NCI-H82 treated with DMSO at 0.1 percent for 48 hours (cell line): ENCODE results near the gene RHOT2.

Experiments used
- DNase-seq: peaks from one replicate; lab custom pipeline; 2025; ENCODE audit not compliant: unreplicated experiment; lab: John Stamatoyannopoulos, UW

The RHOT2 gene

GRCh38 chr16:632486-633335 lies 35.2 kb upstream of the RHOT2 start:
- DNase-seq = no peak

DNA sequence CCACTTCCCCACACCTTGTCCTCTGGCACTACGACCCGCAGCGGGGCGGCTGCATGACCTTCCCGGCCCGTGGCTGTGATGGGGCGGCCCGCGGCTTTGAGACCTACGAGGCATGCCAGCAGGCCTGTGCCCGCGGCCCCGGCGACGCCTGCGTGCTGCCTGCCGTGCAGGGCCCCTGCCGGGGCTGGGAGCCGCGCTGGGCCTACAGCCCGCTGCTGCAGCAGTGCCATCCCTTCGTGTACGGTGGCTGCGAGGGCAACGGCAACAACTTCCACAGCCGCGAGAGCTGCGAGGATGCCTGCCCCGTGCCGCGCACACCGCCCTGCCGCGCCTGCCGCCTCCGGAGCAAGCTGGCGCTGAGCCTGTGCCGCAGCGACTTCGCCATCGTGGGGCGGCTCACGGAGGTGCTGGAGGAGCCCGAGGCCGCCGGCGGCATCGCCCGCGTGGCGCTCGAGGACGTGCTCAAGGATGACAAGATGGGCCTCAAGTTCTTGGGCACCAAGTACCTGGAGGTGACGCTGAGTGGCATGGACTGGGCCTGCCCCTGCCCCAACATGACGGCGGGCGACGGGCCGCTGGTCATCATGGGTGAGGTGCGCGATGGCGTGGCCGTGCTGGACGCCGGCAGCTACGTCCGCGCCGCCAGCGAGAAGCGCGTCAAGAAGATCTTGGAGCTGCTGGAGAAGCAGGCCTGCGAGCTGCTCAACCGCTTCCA lies 34.4 kb upstream of the RHOT2 start:
- DNase-seq = no peak

DNA sequence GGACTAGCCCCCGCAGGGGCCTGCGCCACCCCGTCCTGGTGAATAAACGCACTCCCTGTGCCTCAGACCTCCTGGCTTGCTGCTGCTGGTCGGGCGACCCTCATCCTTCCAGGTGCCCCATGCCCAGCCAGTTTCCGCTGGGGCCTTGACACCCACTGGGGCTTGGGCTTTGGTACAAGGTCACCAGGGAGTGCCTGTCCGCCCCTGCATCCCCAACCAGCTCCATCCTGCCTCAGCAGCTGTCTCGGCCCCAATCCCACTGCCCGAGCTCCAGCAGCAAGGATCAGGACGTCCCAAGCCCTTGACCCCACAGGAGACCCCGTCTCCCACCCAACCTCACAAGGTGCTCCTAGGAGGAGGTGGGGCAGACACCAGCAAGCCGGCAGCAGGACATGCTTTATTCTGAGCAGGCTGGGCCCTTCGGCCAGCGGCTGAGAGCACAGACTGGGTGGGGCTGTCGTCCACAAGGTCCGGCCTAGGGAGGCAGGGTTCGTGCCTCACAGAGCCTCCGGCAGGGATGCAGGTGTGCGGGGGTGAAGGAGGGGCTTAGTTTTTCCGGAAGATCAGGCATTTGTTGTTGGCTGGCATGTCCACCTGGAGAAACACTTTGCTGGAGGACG lies 33.8 kb upstream of the RHOT2 start:
- no peak for DNase-seq

DNA sequence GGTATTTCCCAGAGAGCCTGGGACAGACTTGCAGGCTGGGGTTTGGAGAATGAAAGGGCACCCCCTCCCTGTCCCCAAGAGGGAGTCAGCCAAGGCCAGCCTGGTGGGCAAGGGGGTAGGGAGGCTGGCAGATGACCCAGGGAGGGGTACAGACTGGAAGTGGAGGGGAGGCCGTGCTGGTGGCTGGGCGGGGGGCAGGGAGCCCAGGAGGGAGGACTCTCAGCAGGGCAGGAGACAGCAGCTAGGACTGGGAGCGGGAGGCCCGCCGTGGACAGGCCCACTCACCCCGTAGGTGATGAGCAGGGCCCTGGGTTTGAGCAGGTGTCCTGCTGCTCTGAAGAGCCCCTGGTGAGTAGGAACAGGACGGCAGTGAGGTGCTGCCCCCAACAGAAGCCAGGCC lies 32.9 kb upstream of the RHOT2 start:
- no peak for DNase-seq

- DNase-seq = no peak
These were observed 32.2 kb upstream of the RHOT2 start for GRCh38 chr16:635573-636205.

GRCh38 chr16:636206-637080 lies 31.5 kb upstream of the RHOT2 start, which contains the start of gene METTL26:
Gene METTL26, minus strand, starts transcription at chr16:636305. Its CDS starts 15 bp downstream, at chr16:636290.
- DNase-seq = peak; percentile 85

DNA sequence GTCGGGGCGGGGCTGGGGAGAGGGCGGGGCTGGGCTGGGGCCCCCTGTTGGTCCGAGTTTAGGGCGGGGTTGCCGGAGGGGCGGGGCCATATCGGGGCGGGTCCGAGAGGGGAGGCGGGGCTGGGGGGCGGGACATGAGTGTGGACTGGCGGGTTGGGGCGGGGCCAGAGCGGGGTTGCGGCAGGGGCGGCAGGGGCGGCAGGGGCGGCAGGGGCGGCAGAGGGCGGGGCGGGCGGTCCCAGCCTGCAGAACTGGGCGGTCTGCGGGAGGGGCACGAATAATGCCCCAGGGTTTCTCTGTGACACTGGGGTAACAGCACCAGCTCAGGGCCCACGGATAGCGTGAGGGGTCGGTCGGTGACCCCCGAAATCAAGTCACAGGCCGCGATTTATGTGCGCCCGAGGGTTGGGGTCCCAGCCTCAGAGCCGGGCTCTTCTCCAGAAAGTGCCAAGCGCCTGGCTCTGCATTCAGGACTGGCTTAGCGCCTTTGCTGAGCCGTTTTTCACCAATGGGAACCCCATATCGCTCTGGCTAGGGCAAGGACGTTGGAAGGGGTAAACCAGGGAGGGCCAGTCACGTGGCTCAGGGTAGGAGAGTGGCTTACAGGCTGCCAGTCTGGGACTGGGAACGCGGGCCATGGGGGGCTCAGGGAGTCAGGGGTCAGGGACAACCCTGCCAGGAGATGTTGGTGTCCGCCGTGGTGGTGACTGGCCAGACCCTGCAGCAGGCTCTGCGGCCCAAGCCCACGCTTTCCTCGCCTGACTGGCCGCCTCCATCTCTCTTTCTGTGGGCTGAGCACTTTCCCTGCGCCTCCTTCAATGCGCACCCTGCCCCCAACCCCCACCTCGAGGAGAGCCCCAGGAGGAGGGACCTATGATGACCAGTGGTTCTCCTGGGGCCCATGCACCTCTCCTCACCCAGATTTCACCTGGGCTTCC lies 30.6 kb upstream of the RHOT2 start:
- peak; percentile 74 for DNase-seq

DNA sequence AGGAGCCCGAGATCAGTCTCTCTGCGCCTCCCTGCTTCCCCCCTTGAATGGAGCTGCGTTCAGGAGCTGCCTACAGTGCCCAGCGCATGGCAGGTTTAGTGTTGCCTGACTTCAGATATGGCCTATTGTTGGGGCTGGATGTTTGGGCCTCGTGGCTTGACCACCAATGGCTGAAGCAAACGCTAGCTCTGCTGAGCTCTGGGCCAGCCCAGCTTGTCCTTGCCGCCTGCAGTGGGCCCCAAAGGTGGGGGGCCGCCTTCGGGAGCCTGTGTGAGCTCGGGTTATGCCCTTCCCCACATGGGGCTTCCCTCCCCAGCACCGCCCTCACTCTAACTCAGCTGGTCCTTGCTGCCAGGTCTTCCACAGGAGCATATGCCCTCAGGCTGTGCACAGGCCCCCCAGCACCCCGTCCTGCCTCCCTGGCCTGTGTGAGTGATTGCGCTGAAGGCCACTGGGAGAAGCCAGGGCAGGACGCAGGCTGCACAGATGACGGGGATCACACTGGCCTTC lies 29.8 kb upstream of the RHOT2 start:
- no peak for DNase-seq

DNA sequence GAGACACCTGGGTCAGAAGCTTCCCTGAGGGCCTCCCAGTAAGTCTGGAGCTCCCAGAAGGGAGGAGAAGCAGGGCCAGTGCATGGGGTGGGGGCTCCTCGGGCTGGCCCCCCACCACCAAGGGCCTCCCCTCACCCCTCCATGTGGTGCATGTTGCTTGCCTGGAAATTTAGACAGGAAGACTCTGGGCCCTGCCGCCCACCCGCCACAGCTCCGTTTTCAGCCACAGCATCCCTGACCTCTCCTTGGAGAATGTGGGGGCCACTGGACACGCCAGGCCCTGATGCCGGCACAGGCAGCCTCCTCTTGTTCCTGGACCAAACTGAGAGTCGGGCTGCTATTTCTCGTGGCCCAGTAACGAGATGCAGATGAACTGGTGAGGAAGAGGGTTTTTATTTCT lies 29.1 kb upstream of the RHOT2 start:
- DNase-seq = no peak

GRCh38 chr16:640614-641013 lies 27.3 kb upstream of the RHOT2 start:
- DNase-seq = no peak

GRCh38 chr16:641326-642188 lies 26.4 kb upstream of the RHOT2 start, which contains the start of gene MCRIP2:
Gene MCRIP2, plus strand, starts transcription at chr16:641828. Its CDS starts 164 bp downstream, at chr16:641992.
- peak; percentile 7 for DNase-seq

GRCh38 chr16:642189-643049 lies 25.5 kb upstream of the RHOT2 start:
- DNase-seq = no peak

DNA sequence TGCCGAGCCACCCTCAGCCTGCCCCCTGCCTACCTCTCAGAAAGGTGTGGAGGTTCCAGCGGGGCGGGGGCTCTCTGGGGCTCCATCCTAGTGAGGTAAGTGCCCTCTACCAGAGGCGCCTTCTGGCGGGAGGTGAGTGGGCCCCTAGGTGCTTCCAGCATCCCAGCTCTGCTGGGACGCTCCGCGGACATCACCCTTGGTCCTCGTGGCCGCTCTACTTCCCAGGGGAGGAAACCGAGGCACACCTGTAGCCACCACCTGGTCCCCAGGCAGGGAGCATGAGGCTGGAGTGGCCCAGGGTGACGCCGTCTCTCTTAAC lies 24.9 kb upstream of the RHOT2 start:
- no peak for DNase-seq

GRCh38 chr16:644556-644955 lies 23.4 kb upstream of the RHOT2 start:
- DNase-seq = no peak

- DNase-seq = no peak
These were observed 21.9 kb upstream of the RHOT2 start for GRCh38 chr16:645852-646678.

- DNase-seq = no peak
These were observed 21.2 kb upstream of the RHOT2 start for GRCh38 chr16:646679-647172.
